ENCODE data around the gene PTK7. TPM values are rescaled to one million over a fixed set of nuclear protein-coding genes. Genes with fewer than 3 reads are reported as not detected.

PTK7 gene
- total and polyA plus RNA-seq, 3 donors from 2014 or later, result 58.8 to 68.7 (median 60.8) TPM

DNA sequence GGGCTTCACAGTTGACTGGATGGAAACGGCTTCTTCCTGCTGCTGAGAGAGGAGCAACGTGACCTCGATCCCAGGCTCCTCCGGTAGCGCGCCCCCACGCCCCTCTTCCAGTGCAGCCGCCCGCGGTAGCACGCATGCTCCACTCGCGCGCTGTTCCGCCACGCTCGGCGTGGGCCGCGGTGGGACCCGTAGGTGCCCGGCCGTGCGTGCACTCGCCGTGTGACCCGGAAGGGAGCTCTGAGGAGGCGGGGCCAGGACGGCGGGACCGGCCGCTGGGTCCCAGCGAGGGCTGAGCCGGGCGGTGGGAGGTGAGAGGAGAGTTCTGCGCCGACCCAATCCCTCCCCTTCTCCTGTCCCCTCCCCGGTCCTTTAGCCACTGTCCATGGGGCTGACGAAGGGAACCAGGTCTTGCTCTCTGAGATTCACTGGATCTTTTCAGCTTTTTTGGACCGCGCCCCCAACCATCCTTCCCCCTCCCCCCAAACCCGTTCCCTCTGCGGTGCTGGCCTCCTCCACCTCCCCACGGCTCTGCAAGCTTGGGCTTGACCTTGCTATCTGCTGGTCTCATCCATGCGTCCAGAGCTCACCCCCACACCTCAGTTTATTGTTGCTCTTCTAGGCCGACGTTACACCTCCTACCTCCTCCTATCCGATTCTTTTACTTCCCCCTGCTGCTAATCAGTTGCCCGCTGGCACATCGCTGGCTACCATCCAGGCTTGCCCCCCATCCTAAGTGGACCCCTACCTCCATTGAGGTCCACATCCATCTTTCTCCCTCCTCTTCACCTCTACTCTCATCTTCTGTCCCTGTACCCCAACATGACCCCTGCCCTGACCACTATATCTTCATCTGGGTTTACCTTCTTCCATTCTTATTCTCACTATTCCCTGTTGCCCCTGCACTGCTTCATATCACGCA, 106.1 kb downstream of the PTK7 start, which contains the start of gene CUL9:
TSS of gene CUL9 (plus strand) at position 255 of the 919 bp plus-strand sequence. CDS start 2,115 bp downstream, outside the sequence.
- Histone ChIP-seq H3K4me3 (peak within 1 kb of the TSS; percentile 63 to 82), H3K36me3 (ENCODE audit: low read depth, missing control alignments) (no peaks in the 10 kb centered on the region), H3K27me3 (no peaks in the 10 kb centered on the region), H3K4me1 (peaks cover 10% of the 10 kb centered on the region), H3K9me3 (no peaks in the 10 kb centered on the region), H3K27ac (peak within 1 kb of the TSS; percentile 36 to 76)
- WGBS, 2 donors, result 0 to 1% methylated on average over 33 to 48 of the region's 51 CpGs
- no peak for TF ChIP-seq POLR2A (IDR thresholded peaks at IDR 0.05)
- TF ChIP-seq, protein P1, sequence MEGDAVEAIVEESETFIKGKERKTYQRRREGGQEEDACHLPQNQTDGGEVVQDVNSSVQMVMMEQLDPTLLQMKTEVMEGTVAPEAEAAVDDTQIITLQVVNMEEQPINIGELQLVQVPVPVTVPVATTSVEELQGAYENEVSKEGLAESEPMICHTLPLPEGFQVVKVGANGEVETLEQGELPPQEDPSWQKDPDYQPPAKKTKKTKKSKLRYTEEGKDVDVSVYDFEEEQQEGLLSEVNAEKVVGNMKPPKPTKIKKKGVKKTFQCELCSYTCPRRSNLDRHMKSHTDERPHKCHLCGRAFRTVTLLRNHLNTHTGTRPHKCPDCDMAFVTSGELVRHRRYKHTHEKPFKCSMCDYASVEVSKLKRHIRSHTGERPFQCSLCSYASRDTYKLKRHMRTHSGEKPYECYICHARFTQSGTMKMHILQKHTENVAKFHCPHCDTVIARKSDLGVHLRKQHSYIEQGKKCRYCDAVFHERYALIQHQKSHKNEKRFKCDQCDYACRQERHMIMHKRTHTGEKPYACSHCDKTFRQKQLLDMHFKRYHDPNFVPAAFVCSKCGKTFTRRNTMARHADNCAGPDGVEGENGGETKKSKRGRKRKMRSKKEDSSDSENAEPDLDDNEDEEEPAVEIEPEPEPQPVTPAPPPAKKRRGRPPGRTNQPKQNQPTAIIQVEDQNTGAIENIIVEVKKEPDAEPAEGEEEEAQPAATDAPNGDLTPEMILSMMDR (IDR thresholded peaks at IDR 0.05), result peak in 1 of 3 experiments; percentile 14
- peak; percentile 92 for DNase-seq
- intact Hi-C loops (cut with DNase I; ENCODE audit: low total_unique reads), result no loop called here

DNA sequence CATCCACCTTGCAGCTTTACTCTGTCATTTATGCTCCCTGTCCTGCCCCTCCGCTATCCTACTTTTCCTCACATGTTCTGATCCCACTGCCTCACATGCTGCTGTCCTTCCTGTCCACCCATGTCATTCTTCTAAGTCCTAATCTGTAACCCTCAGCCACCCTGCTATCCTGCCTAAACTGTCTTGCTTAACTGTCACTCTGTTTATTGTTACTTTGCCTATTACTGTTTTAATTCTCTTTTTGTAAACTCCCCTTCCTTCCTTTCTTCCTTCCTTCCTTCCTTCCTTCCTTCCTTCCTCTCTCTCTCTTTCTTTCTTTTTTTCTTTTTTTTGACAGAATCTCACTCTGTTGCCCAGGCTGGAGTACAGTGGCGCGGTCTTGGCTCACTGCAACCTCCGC, 107.3 kb downstream of the PTK7 start:
- WGBS, 2 donors, result 88 to 93% methylated on average over 4 of the region's 4 CpGs
- TF ChIP-seq, protein P1 (IDR thresholded peaks at IDR 0.05), result no peak
- TF ChIP-seq POLR2A (IDR thresholded peaks at IDR 0.05), result no peak
- peaks cover 10% of the 10 kb centered on the region for H3K4me1 ChIP-seq
- no peaks in the 10 kb centered on the region for H3K27me3 ChIP-seq
- no peak overlapping the region for H3K4me3 ChIP-seq
- H3K9me3 ChIP-seq, result no peaks in the 10 kb centered on the region
- no peak overlapping the region for H3K27ac ChIP-seq
- no peak for DNase-seq
- no peaks in the 10 kb centered on the region for H3K36me3 ChIP-seq (ENCODE audit: low read depth, missing control alignments)
- intact Hi-C loops (cut with DNase I; ENCODE audit: low total_unique reads), result no loop called here

DNA sequence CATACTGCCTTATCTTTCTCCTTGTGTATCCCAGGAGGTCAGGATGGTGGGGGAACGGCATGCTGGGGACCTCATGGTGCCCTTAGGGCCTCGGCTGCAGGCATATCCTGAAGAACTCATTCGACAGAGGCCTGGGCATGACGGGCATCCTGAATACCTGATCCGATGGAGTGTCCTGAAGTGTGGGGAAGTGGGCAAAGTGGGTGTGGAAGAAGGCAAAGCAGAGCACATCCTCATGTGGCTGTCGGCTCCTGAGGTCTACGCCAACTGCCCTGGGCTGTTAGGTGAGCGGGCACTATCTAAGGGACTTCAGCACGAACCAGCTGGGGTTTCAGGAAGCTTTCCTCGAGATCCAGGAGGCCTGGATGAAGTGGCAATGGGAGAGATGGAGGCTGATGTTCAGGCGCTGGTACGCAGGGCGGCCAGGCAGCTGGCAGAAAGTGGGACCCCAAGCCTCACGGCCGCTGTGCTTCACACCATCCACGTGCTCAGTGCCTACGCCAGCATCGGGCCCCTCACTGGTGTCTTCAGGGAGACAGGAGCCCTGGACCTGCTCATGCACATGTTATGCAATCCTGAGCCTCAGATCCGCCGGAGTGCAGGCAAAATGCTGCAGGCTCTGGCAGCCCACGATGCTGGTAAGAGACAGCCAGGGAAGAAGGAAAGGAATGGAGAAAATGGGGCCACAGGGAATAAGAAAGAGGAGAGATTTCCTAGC, 108.3 kb downstream of the PTK7 start:
- H3K36me3 ChIP-seq (ENCODE audit: low read depth, missing control alignments), result no peaks in the 10 kb centered on the region
- no peaks in the 10 kb centered on the region for H3K9me3 ChIP-seq
- DNase-seq, result no peak
- H3K4me3 ChIP-seq, result no peak overlapping the region
- intact Hi-C loops (cut with DNase I; ENCODE audit: low total_unique reads), result no loop called here
- H3K4me1 ChIP-seq, result peaks cover 10% of the 10 kb centered on the region
- no peak overlapping the region for H3K27ac ChIP-seq
- 91 to 92% methylated on average over 21 of the region's 21 CpGs for WGBS, 2 donors
- no peaks in the 10 kb centered on the region for H3K27me3 ChIP-seq
- no peak for TF ChIP-seq POLR2A (IDR thresholded peaks at IDR 0.05)
- TF ChIP-seq, protein P1 (IDR thresholded peaks at IDR 0.05), result no peak

DNA sequence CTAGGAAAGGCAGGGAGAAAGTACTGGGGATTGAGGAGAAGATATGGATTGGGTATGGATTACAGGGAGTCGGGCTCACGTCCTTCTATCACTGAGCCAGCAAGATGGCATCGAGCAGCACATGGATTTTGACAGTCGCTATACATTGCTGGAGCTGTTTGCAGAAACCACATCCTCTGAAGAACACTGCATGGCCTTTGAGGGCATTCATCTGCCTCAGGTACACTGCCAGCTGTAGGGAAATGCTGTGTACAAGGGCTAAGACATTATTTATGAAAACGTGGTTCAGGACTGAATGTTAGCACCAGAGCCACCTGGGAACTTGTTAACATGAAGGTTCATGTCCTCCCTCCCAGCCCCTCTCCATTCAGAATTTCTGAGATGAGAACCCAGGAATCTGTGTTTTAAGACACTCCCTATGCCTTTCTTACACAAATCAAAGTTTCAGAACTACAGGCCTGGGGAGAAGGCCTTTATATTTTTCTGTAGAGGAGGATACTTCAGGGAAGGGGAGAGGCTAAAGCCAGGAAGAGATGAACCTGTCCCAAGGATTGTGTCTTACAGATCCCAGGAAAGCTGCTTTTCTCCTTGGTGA, 109.4 kb downstream of the PTK7 start:
- no peaks in the 10 kb centered on the region for H3K27me3 ChIP-seq
- WGBS, 2 donors, result 81 to 84% methylated on average over 5 of the region's 5 CpGs
- H3K27ac ChIP-seq, result no peak overlapping the region
- intact Hi-C loops (cut with DNase I; ENCODE audit: low total_unique reads), result no loop called here
- no peaks in the 10 kb centered on the region for H3K36me3 ChIP-seq (ENCODE audit: low read depth, missing control alignments)
- H3K4me3 ChIP-seq, result no peak overlapping the region
- peaks cover 10% of the 10 kb centered on the region for H3K4me1 ChIP-seq
- no peak for TF ChIP-seq POLR2A (IDR thresholded peaks at IDR 0.05)
- TF ChIP-seq, protein P1 (IDR thresholded peaks at IDR 0.05), result no peak
- DNase-seq, result no peak
- no peaks in the 10 kb centered on the region for H3K9me3 ChIP-seq
